ENCODE results near the gene SECISBP2. TPM values are rescaled to one million over a fixed set of nuclear protein-coding genes. Genes with fewer than 3 reads are reported as not detected.
A peak's percentile ranks its signal among the peaks of the same experiment; 100 is the strongest.

SECISBP2 gene
- total and polyA plus RNA-seq, 2 of the 13 experiments (the other 11 are each of a cell fraction or from before 2014, with no cell fraction given) = 32.4 to 38.0 TPM

DNA sequence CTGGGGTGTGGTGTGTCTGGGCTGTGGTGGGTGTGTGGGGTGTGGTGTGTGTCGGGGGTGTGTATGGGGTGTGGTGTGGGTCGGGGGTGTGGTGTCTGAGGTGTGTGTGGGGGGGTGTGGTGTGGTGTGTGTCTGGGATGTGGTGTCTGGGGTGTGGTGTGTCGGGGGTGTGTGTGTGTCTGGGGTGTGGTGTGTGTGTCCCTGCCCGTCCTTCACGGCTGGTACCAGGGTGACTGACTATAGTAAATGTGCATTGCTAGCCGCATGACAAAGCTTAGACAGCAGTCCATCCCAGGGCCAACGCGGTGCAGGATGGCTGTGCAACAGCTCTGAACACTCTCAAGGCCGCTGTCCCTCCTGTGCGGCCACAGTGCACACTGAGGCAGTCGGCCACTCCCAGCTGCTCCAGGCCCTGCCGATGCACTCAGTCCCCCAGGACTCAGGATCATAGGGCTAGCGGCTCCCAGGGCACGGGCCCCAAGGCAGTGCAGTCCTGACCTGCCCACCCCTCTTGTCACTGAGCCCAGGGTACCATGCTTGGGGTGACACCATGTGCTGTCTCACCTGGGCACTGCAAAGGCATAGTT lies 54.0 kb downstream of the SECISBP2 start (continued):
- TF ChIP-seq, protein P1, sequence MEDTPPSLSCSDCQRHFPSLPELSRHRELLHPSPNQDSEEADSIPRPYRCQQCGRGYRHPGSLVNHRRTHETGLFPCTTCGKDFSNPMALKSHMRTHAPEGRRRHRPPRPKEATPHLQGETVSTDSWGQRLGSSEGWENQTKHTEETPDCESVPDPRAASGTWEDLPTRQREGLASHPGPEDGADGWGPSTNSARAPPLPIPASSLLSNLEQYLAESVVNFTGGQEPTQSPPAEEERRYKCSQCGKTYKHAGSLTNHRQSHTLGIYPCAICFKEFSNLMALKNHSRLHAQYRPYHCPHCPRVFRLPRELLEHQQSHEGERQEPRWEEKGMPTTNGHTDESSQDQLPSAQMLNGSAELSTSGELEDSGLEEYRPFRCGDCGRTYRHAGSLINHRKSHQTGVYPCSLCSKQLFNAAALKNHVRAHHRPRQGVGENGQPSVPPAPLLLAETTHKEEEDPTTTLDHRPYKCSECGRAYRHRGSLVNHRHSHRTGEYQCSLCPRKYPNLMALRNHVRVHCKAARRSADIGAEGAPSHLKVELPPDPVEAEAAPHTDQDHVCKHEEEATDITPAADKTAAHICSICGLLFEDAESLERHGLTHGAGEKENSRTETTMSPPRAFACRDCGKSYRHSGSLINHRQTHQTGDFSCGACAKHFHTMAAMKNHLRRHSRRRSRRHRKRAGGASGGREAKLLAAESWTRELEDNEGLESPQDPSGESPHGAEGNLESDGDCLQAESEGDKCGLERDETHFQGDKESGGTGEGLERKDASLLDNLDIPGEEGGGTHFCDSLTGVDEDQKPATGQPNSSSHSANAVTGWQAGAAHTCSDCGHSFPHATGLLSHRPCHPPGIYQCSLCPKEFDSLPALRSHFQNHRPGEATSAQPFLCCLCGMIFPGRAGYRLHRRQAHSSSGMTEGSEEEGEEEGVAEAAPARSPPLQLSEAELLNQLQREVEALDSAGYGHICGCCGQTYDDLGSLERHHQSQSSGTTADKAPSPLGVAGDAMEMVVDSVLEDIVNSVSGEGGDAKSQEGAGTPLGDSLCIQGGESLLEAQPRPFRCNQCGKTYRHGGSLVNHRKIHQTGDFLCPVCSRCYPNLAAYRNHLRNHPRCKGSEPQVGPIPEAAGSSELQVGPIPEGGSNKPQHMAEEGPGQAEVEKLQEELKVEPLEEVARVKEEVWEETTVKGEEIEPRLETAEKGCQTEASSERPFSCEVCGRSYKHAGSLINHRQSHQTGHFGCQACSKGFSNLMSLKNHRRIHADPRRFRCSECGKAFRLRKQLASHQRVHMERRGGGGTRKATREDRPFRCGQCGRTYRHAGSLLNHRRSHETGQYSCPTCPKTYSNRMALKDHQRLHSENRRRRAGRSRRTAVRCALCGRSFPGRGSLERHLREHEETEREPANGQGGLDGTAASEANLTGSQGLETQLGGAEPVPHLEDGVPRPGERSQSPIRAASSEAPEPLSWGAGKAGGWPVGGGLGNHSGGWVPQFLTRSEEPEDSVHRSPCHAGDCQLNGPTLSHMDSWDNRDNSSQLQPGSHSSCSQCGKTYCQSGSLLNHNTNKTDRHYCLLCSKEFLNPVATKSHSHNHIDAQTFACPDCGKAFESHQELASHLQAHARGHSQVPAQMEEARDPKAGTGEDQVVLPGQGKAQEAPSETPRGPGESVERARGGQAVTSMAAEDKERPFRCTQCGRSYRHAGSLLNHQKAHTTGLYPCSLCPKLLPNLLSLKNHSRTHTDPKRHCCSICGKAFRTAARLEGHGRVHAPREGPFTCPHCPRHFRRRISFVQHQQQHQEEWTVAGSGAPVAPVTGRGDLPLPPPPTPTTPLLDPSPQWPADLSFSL (CRISPR knock-in tag; IDR thresholded peaks at IDR 0.05) = peak; percentile 98
- TF ChIP-seq MTF1 (CRISPR knock-in tag; IDR thresholded peaks at IDR 0.05) (no peak), ZNF138 (CRISPR knock-in tag; IDR thresholded peaks at IDR 0.05; ENCODE audit: low read depth) (no peak), NR0B2 (CRISPR knock-in tag; IDR thresholded peaks at IDR 0.05) (no peak), ZNF225 (CRISPR knock-in tag; IDR thresholded peaks at IDR 0.05) (no peak), RXRA (CRISPR knock-in tag; IDR thresholded peaks at IDR 0.05) (0 out of 2 replicates have a peak, but pooled peaks have one; percentile 6), MED1 (CRISPR knock-in tag; IDR thresholded peaks at IDR 0.05) (no peak), ZNF629 (CRISPR knock-in tag; conservative IDR thresholded peaks at IDR 0.05) (no peak), PLRG1 (conservative IDR thresholded peaks at IDR 0.05) (no peak), ZNF784 (CRISPR knock-in tag; IDR thresholded peaks at IDR 0.05; ENCODE audit: borderline replicate concordance) (no peak)
